ENCODE results near the gene ARRDC3.

DNA sequence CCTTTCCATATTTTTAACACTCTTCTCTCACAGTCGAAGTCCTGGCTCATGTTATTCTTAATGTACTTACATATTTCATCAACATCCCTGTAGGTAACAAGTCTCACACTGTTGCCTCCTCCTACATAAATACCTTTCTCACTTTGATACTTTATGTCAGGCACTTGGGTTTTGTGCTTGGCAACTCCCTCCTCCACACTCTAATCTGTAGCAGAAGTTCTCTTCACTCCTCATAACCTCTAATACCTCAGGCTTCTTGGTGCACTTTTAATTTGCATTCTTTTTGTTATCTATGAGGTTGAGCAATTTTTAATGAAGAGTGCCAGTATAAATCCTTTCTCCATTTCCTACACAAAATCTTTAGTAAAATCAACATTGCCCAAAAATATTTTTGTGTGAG lies 24.1 kb upstream of the ARRDC3 start:
- TF ChIP-seq, protein P1, sequence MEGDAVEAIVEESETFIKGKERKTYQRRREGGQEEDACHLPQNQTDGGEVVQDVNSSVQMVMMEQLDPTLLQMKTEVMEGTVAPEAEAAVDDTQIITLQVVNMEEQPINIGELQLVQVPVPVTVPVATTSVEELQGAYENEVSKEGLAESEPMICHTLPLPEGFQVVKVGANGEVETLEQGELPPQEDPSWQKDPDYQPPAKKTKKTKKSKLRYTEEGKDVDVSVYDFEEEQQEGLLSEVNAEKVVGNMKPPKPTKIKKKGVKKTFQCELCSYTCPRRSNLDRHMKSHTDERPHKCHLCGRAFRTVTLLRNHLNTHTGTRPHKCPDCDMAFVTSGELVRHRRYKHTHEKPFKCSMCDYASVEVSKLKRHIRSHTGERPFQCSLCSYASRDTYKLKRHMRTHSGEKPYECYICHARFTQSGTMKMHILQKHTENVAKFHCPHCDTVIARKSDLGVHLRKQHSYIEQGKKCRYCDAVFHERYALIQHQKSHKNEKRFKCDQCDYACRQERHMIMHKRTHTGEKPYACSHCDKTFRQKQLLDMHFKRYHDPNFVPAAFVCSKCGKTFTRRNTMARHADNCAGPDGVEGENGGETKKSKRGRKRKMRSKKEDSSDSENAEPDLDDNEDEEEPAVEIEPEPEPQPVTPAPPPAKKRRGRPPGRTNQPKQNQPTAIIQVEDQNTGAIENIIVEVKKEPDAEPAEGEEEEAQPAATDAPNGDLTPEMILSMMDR (conservative IDR thresholded peaks at IDR 0.05): no peak
- no peak for TF ChIP-seq EZH2 (IDR thresholded peaks at IDR 0.05; ENCODE audit: low read depth)
